ENCODE results near the gene SORCS2.

GRCh38 chr4:7683126-7683703 is 490.9 kb downstream of the SORCS2 start:
- TF ChIP-seq CTCF (IDR thresholded peaks at IDR 0.05) (no peak), POLR2A (IDR thresholded peaks at IDR 0.05) (no peak)

Measured in right lobe of liver (tissue), 4 donors.